Kidney (tissue), 14 donors: ENCODE results near the gene REG1A. TPM values are rescaled to one million over a fixed set of nuclear protein-coding genes. Genes with fewer than 3 reads are reported as not detected.

ENCODE experiments used
- DNase-seq, 5 donors: peaks; one replicate each; pipeline ENCODE4 v3.0.0-alpha.2; 2013 to 2020
- FAIRE-seq: peaks from 2 replicates; lab custom pipeline; 2012; peaks lifted over from hg19 to GRCh38; lab: Jason Lieb, UNC
- H3K27ac ChIP-seq, 2 donors: one replicate each; pipeline ENCODE4 v1.7.0; 2013; ENCODE audit warnings: low read depth in 2 of 2, low read length in 2 of 2, inconsistent platforms in 1 of 2
- H3K27me3 ChIP-seq: one replicate; pipeline ENCODE4 v1.7.1; 2013; ENCODE audit warnings: low read length, inconsistent platforms; ENCODE audit not compliant: control insufficient read depth, insufficient read depth
- H3K36me3 ChIP-seq, 3 donors: one replicate each; pipeline versions ENCODE4 v1.7.0 to v1.7.1; 2013; ENCODE audit warnings: low read length in 3 of 3, control low read depth in 1 of 3, inconsistent platforms in 1 of 3; ENCODE audit not compliant: insufficient read depth in 3 of 3, control insufficient read depth in 2 of 3
- H3K4me1 ChIP-seq, 3 donors: one replicate each; pipeline versions ENCODE4 v1.7.0 to v1.7.1; 2013; ENCODE audit warnings: low read length in 3 of 3, inconsistent platforms in 1 of 3, low read depth in 1 of 3; ENCODE audit not compliant: control insufficient read depth in 2 of 3, insufficient read depth in 2 of 3
- H3K4me3 ChIP-seq, 3 donors: one replicate each; pipeline versions ENCODE4 v1.7.0 to v1.8.1; 2013; ENCODE audit warnings: low read length in 3 of 3, control low read depth in 1 of 3, inconsistent platforms in 1 of 3
- H3K9ac ChIP-seq, 3 donors: one replicate each; pipeline versions ENCODE4 v1.7.0 to v1.7.1; 2013; ENCODE audit warnings: low read length in 3 of 3, control low read depth in 1 of 3, inconsistent platforms in 1 of 3
- H3K9me3 ChIP-seq, 3 donors: one replicate each; pipeline versions ENCODE4 v1.7.0 to v1.7.1; 2013; ENCODE audit warnings: low read length in 3 of 3, control low read depth in 1 of 3, inconsistent platforms in 1 of 3; ENCODE audit not compliant: control insufficient read depth in 2 of 3, insufficient read depth in 1 of 3
- intact Hi-C: fragments of 100-400 bp; cut with DNase I; formaldehyde crosslinking; loops from one replicate; pipeline ENCODE4 v1.11.1; 2022
- polyA plus RNA-seq: library from polyadenylated mRNA; stranded (reverse); fragments of 350-450 nt; fragmentation: Illumina TruSeq; extraction: RNeasy Lipid Tissue Mini Kit (QIAGEN cat#74804); gene quantifications from one replicate; pipeline ENCODE4 v1.2.3, GENCODE V29; 2014; ENCODE audit warnings: low read depth, low replicate concordance; ENCODE audit not compliant: insufficient read depth
- total RNA-seq: library from RNA; stranded (reverse); fragmentation: NEBNext Ultra II Directional; extraction: Animal tissue kit (Norgen Biotek cat#: 25700); gene quantifications from one replicate; pipeline ENCODE4 v1.2.1, GENCODE V29; 2021
- TF ChIP-seq, protein P1 (sequence below): IDR thresholded peaks from 3 replicates; pipeline ENCODE4 v1.5.1; 2012; ENCODE audit warnings: mild to moderate bottlenecking, moderate library complexity, borderline replicate concordance; ENCODE audit not compliant: insufficient read depth; ENCODE audit errors: extremely low read depth
- donor health status: control.
- donor health status: control.
- donor health status: control.
- donor health status: control.
- donor health status: control.
- donor health status: DM: yes; HTN: yes; CAD: no.
- donor health status: Normal renal cell carcinoma (clear cell type).

The REG1A gene
- total and polyA plus RNA-seq, 2 donors from 2014 or later = 215 to 430 TPM

DNA sequence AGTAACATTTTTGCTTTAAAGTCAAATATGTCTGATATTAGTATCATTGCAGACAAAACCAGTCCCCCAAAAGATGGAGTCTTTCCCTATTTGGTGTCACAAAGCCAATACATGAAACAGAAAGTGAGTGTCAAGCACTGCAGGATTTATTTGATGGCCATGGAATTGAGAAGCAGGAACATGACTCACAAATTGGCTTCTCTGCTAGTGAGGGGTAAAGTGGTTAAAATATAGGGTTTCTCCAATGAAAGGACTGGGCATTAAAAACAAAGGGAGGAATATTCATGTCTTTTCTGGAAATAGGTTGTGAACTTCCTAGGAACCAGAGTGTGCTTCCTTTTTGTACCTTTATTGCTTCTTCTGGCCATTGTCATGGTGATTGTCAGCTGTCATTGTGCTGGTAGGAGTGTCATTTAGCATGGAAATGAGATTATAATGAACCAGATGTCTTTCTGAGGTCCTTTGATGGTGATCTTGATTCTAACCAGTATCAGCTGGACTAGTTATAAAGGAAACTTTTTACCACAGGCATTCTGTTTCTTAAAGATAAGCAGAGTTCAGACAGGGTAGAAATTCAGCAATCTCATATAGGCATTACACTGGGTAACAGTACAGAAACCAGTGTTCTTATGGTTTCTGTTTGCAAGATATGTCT lies 36.6 kb upstream of the REG1A start:
- DNase-seq = no peak
- Histone ChIP-seq H3K4me3 (no peak overlapping the region), H3K4me1 (no peaks in the 10 kb centered on the region), H3K27me3 (no peaks in the 10 kb centered on the region), H3K36me3 (no peaks in the 10 kb centered on the region), H3K9ac (no peak overlapping the region), H3K9me3 (no peaks in the 10 kb centered on the region), H3K27ac (no peak overlapping the region)
- intact Hi-C loops = no loop called here
- FAIRE-seq = no peak
- TF ChIP-seq, protein P1, sequence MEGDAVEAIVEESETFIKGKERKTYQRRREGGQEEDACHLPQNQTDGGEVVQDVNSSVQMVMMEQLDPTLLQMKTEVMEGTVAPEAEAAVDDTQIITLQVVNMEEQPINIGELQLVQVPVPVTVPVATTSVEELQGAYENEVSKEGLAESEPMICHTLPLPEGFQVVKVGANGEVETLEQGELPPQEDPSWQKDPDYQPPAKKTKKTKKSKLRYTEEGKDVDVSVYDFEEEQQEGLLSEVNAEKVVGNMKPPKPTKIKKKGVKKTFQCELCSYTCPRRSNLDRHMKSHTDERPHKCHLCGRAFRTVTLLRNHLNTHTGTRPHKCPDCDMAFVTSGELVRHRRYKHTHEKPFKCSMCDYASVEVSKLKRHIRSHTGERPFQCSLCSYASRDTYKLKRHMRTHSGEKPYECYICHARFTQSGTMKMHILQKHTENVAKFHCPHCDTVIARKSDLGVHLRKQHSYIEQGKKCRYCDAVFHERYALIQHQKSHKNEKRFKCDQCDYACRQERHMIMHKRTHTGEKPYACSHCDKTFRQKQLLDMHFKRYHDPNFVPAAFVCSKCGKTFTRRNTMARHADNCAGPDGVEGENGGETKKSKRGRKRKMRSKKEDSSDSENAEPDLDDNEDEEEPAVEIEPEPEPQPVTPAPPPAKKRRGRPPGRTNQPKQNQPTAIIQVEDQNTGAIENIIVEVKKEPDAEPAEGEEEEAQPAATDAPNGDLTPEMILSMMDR = no peak

DNA sequence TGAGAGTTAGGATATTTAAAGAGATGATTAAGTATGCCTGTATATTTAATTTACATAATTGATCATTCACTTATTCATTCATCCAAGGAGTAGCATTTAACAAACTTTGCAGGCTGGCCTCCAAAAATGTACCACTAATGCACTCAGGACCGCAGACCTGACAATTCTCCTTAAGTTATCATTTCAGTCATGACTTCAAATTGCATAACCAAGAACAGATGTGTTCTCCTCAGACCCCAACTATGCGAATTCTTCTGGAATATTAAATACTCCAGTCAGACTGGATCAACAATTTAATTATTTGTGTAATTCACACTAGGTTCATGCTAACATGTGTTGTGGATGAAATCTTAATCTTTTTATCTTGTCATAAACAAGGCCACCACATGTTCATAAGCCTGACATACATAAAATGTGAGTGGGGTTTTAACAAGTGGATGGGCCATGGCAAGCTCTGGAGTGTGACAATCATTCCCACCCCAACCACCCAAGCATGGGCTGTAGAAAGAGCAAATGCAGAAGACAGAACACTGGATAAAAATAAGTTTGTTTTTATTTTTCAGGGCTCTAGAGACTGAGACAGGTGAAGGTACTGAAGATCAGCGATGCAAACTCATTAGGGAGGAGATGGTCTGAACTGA lies 35.7 kb upstream of the REG1A start:
- no peaks in the 10 kb centered on the region for H3K27me3 ChIP-seq
- TF ChIP-seq, protein P1 = no peak

DNA sequence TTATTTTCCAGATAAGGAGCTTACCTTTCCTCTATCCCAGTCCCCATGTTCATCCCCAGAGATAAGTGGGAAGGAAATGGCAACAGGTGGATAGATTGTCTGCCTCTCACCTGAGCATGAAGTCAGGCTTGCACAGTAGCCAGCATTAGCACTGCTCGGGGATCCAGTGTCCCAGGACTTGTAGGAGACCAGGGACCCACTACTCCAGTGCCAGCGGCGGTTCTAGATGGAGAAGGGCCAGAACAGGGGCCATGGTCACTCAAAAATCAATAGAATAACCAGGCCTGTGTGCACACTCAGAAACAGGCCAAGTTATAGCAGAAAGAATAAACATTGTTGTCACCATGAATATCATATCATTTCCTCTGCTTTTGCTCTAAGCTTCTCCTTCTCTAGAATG lies 34.9 kb upstream of the REG1A start:
- no peak overlapping the region for H3K9ac ChIP-seq
- intact Hi-C loops = no loop called here
- H3K27ac ChIP-seq = no peak overlapping the region
- no peaks in the 10 kb centered on the region for H3K4me1 ChIP-seq
- FAIRE-seq (no peak), DNase-seq (no peak)
- no peak overlapping the region for H3K4me3 ChIP-seq
- no peaks in the 10 kb centered on the region for H3K9me3 ChIP-seq
- TF ChIP-seq, protein P1 = no peak
- no peaks in the 10 kb centered on the region for H3K36me3 ChIP-seq
- H3K27me3 ChIP-seq = no peaks in the 10 kb centered on the region

More for the DNA sequence above, 35.7 kb upstream of the REG1A start:
- FAIRE-seq (no peak), DNase-seq (no peak)
- Histone ChIP-seq H3K9me3 (no peaks in the 10 kb centered on the region), H3K4me1 (no peaks in the 10 kb centered on the region), H3K36me3 (no peaks in the 10 kb centered on the region), H3K4me3 (no peak overlapping the region), H3K9ac (no peak overlapping the region), H3K27ac (no peak overlapping the region)
- intact Hi-C loops = no loop called here
